HEK293T (cell line): Measurements from ENCODE around the gene SCN9A.
"Not testable (repeated sequence)": the region's sequence is repeated elsewhere in the genome, so short reads cannot be mapped to it uniquely, and the experiment has no call there.

Source experiments
- BHLHE40 ChIP-seq: fragments of 450-650 bp; IDR thresholded peaks from 2 replicates; pipeline ENCODE4 v1.6.1; 2016; ENCODE audit warnings: mild to moderate bottlenecking, moderate library complexity, borderline replicate concordance
- FOXA1 ChIP-seq: fragments of 450-650 bp; IDR thresholded peaks from 2 replicates; pipeline ENCODE4 v1.6.1; 2016; ENCODE audit warnings: mild to moderate bottlenecking
- FOXK2 ChIP-seq: fragments of 450-650 bp; IDR thresholded peaks from 2 replicates; pipeline ENCODE4 v1.6.1; 2016; ENCODE audit warnings: mild to moderate bottlenecking
- FOXM1 ChIP-seq: fragments of 450-650 bp; IDR thresholded peaks from 2 replicates; pipeline ENCODE4 v1.6.1; 2017; ENCODE audit warnings: mild to moderate bottlenecking, borderline replicate concordance
- L3MBTL2 ChIP-seq: fragments of 450-650 bp; conservative IDR thresholded peaks from 2 replicates; pipeline ENCODE4 v1.6.1; 2016; ENCODE audit warnings: mild to moderate bottlenecking
- NFRKB ChIP-seq: fragments of 450-650 bp; IDR thresholded peaks from 2 replicates; pipeline ENCODE4 v1.6.1; 2016; ENCODE audit warnings: mild to moderate bottlenecking, moderate library complexity
- SP1 ChIP-seq: fragments of 450-650 bp; IDR thresholded peaks from 2 replicates; pipeline ENCODE4 v1.6.1; 2017
- SUZ12 ChIP-seq: fragments of 450-650 bp; IDR thresholded peaks from 2 replicates; pipeline ENCODE4 v1.6.1; 2016; ENCODE audit warnings: mild to moderate bottlenecking
- TARDBP ChIP-seq: fragments of 450-650 bp; IDR thresholded peaks from 2 replicates; pipeline ENCODE4 v1.6.1; 2016
- ZNF384 ChIP-seq: fragments of 450-650 bp; IDR thresholded peaks from 2 replicates; pipeline ENCODE4 v1.6.1; 2016

DNA sequence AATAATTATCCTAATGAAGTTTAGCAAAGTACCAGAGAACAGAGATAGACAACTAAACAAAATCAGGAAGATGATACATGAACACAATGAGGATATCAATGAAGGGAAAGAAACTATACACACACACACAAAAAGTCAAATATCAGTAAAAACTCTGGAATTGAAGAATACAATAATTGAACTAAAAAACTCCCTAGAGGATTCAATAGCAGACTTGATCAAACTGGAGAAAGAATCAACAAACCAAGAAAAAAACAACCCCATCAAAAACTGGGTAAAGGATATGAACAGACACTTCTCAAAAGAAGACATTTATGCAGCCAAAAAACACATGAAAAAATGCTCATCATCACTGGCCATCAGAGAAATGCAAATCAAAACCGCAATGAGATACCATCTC lies 166.4 kb downstream of the SCN9A start:
- not testable (repeated sequence) for TF ChIP-seq ZNF384, BHLHE40, FOXA1, TARDBP, L3MBTL2, FOXM1, SP1, FOXK2, SUZ12, NFRKB
